ENCODE results near the gene TMC7. TPM values are rescaled to one million over a fixed set of nuclear protein-coding genes. Genes with fewer than 3 reads are reported as not detected.
A peak's percentile ranks its signal among the peaks of the same experiment; 100 is the strongest.

The TMC7 gene
- total RNA-seq, 1 experiment from 2014 or later: 5.2 TPM

GRCh38 chr16:19066988-19067348, 83.2 kb downstream of the TMC7 start:
- Histone ChIP-seq H3K27me3 (ENCODE audit: insufficient read depth, low read length) (no peaks in the 10 kb centered on the region), H3K4me2 (ENCODE audit: low read length) (peak overlapping the region; percentile 77), H3K9ac (ENCODE audit: low read length) (peak overlapping the region; percentile 89), H3K4me3 (replicated peaks in 1 of 2; ENCODE audit: low read depth in 1 of 2, low read length in 2 of 2) (peak overlapping the region; percentile 34 to 63), H3K79me2 (ENCODE audit: insufficient read depth, low read length) (peaks cover 5% of the 10 kb centered on the region; the same call in 1 of the 2 replicates), H2AFZ (ENCODE audit: low read depth, low read length, poor library complexity, severe bottlenecking) (peak overlapping the region; percentile 59), H3K36me3 (ENCODE audit: control insufficient read depth in 1 of 2, insufficient read depth in 2 of 2, low read length in 2 of 2) (no peaks in the 10 kb centered on the region), H3K4me1 (ENCODE audit: control insufficient read depth in 1 of 2, insufficient read depth in 2 of 2, low read length in 2 of 2) (peaks cover 0 to 12% of the 10 kb centered on the region in 2 experiments; a peak in 3 of 4 replicates), H3K27ac (ENCODE audit: low read depth, low read length) (peak overlapping the region; percentile 98; the same call in 1 of the 2 replicates), H4K20me1 (ENCODE audit: insufficient read depth) (no peaks in the 10 kb centered on the region), H3K9me3 (ENCODE audit: control insufficient read depth in 1 of 2, insufficient read depth in 1 of 2, low read depth in 1 of 2, low read length in 2 of 2) (no peaks in the 10 kb centered on the region), H3K9me2 (ENCODE audit: insufficient read depth) (no peaks in the 10 kb centered on the region)
- POLR2A ChIA-PET: interaction anchor here (0.7 to 2.6 kb wide), 3 partner anchors 104 to 277 kb away, joined by 3 to 11 read pairs (median 3); partner anchors contain the start of genes ARL6IP1 and RPS15A
- RAD21 ChIA-PET (ENCODE audit: low non-redundant PET in 1 of 2, low total read pairs in 2 of 2, uncharacterized antibody in 2 of 2, unreplicated experiment in 2 of 2): no interaction called here
- intact Hi-C loops (cut with micrococcal nuclease): loop anchor here (1.0 to 5.0 kb wide), 2 partner anchors 70 to 84 kb away; partner anchors contain the start of gene TMC7
- DNase-seq (ENCODE audit: low read depth, low spot score) (no peak), ATAC-seq (no peak)
- TF ChIP-seq ZNF274 (IDR thresholded peaks at IDR 0.05; ENCODE audit: low read depth, low read length): no peak
- TF ChIP-seq SRF (IDR thresholded peaks at IDR 0.05; ENCODE audit: low read depth): no peak
- TF ChIP-seq TCF7L2 (IDR thresholded peaks at IDR 0.05; ENCODE audit: borderline replicate concordance, extremely low read depth, insufficient read depth, insufficient read length): no peak
- TF ChIP-seq YY1 (IDR thresholded peaks at IDR 0.05; ENCODE audit: extremely low read depth, insufficient replicate concordance, low read depth, low read length): no peak
- no peak for TF ChIP-seq ZFX (IDR thresholded peaks at IDR 0.05)
- TF ChIP-seq EZH2phosphoT487 (IDR thresholded peaks at IDR 0.05; ENCODE audit: borderline replicate concordance): no peak
- TF ChIP-seq CBX3 (IDR thresholded peaks at IDR 0.05; ENCODE audit: low read depth): no peak
- no peak for TF ChIP-seq ATF3 (IDR thresholded peaks at IDR 0.05)
- TF ChIP-seq MAX (IDR thresholded peaks at IDR 0.05): no peak
- TF ChIP-seq FOSL1 (IDR thresholded peaks at IDR 0.05; ENCODE audit: low read depth): no peak
- no peak for TF ChIP-seq EGR1 (IDR thresholded peaks at IDR 0.05; ENCODE audit: low read depth)
- no peak for TF ChIP-seq POLR2A (IDR thresholded peaks at IDR 0.05; ENCODE audit: borderline replicate concordance, extremely low read depth, insufficient read depth, insufficient read length)
- no peak for TF ChIP-seq ELF1 (IDR thresholded peaks at IDR 0.05; ENCODE audit: borderline replicate concordance, low read depth)
- no peak for TF ChIP-seq REST (IDR thresholded peaks at IDR 0.05; ENCODE audit: low read depth)
- TF ChIP-seq CEBPB (IDR thresholded peaks at IDR 0.05; ENCODE audit: low read depth): no peak
- TF ChIP-seq JUND (IDR thresholded peaks at IDR 0.05): no peak
- CTCF ChIA-PET: interaction anchor here (1.0 kb wide), 2 partner anchors 19 to 84 kb away, joined by 3 to 8 read pairs; partner anchors contain the start of gene TMC7
- TSS peak; percentile 82 for BruUV-seq (replicated peaks)
